Measurements from ENCODE around the gene SAP30BP.
A peak's percentile ranks its signal among the peaks of the same experiment; 100 is the strongest.

DNA sequence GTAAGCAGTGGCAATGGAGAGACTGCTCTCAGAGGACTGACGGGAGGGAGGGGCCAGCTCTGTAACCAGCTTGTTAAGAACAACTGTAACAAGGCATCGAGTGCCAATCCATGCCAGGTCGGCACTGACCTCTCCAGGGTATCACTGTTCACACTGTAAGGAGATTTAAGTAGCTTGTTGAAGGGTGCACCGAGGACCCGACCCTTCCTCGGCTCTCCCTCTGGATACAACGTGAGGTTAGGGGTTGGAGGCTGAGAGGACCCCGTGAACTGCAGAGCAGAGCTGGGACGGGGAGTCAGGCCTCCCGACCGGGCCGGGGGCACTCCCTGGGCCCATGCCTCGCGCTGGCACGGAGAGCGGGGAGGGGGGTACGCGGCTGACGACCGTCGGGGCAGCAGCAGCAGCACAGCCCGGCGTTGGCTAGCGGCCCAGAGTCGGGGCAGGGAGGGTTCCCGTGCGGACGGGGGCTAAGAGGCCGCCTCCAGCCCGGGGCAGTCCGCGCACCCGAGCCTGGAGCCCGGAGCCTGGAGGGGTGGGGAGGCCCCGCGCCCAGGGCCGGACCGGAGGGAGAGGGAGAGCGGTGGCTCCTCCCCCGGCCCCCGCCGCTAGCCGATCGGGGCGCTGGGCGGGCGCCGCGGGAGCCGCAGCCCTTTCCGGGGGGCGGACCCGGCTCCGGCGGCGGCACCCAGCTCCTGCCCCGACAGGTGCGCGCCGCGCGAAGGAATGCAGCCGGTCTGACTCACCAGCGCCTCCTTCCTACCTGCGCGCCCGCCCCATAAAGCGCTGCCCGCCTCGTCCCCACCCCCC is 53.7 kb downstream of the SAP30BP start, which contains the start of gene ITGB4:
- TF ChIP-seq YY1 (IDR thresholded peaks at IDR 0.05; ENCODE audit: insufficient read depth, insufficient read length) (no peak), SUZ12 (IDR thresholded peaks at IDR 0.05; ENCODE audit: extremely low read depth, insufficient read depth, insufficient read length) (peak; percentile 67), ZNF274 (IDR thresholded peaks at IDR 0.05; ENCODE audit: low read depth, low read length) (no peak)

Measured in NT2/D1 (cell line).